ENCODE results near the gene MOSMO.

GRCh38 chr16:22123759-22124490 lies 116.0 kb downstream of the MOSMO start:
- TF ChIP-seq CTCF (conservative IDR thresholded peaks at IDR 0.05) (no peak), EZH2 (IDR thresholded peaks at IDR 0.05; ENCODE audit: low read depth) (no peak)

Data from PC-9 (cell line).